ENCODE measurements around the gene IFITM2. TPM values are rescaled to one million over a fixed set of nuclear protein-coding genes. Genes with fewer than 3 reads are reported as not detected.

IFITM2 gene
- total RNA-seq, 4 donors from 2014 or later: 27.8 to 926 (median 269) TPM

DNA sequence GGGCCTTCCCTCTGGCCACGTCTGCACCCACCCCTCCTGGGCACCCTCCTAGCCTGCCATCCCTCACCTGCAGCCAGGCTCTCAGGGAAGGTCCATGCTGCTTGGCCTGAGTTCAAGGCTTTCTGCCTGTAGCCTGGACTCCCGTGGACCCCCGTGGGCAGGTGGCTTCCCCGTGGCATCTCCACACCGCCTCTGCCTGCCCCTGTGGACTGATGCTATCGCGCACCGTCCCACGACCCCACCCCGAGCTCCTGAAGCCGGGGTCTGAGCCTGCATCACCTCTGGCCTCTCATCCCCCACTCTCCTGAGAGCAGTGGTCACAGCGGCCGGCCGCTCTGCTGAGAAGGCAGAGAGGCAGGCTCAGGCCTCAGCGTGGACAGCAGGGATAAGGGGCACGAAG lies 12.8 kb upstream of the IFITM2 start:
- TF ChIP-seq, protein P1, sequence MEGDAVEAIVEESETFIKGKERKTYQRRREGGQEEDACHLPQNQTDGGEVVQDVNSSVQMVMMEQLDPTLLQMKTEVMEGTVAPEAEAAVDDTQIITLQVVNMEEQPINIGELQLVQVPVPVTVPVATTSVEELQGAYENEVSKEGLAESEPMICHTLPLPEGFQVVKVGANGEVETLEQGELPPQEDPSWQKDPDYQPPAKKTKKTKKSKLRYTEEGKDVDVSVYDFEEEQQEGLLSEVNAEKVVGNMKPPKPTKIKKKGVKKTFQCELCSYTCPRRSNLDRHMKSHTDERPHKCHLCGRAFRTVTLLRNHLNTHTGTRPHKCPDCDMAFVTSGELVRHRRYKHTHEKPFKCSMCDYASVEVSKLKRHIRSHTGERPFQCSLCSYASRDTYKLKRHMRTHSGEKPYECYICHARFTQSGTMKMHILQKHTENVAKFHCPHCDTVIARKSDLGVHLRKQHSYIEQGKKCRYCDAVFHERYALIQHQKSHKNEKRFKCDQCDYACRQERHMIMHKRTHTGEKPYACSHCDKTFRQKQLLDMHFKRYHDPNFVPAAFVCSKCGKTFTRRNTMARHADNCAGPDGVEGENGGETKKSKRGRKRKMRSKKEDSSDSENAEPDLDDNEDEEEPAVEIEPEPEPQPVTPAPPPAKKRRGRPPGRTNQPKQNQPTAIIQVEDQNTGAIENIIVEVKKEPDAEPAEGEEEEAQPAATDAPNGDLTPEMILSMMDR (IDR thresholded peaks at IDR 0.05): no peak
- no peak for TF ChIP-seq POLR2A (IDR thresholded peaks at IDR 0.05)
- peaks cover 0 to 5% of the 10 kb centered on the region in 2 donors for H3K27me3 ChIP-seq
- no peak overlapping the region for H3K27ac ChIP-seq
- intact Hi-C loops (cut with DNase I; ENCODE audit: low total_unique reads): loop anchor here (5.0 kb wide), 1 partner anchor 73 kb away; the partner anchor contains the start of gene B4GALNT4
- no peaks in the 10 kb centered on the region for H3K4me1 ChIP-seq
- H3K9me3 ChIP-seq: no peaks in the 10 kb centered on the region
- H3K36me3 ChIP-seq: no peaks in the 10 kb centered on the region
- no peak overlapping the region for H3K4me3 ChIP-seq
- peak in 1 of 2 donors; percentile 16 for DNase-seq

- H3K36me3 ChIP-seq: no peaks in the 10 kb centered on the region
- intact Hi-C loops (cut with DNase I; ENCODE audit: low total_unique reads): no loop called here
- H3K27me3 ChIP-seq: peaks cover 0 to 5% of the 10 kb centered on the region in 2 donors
- no peak for TF ChIP-seq POLR2A (IDR thresholded peaks at IDR 0.05)
- TF ChIP-seq, protein P1 (IDR thresholded peaks at IDR 0.05): no peak
- no peak overlapping the region for H3K27ac ChIP-seq
- H3K9me3 ChIP-seq: no peaks in the 10 kb centered on the region
- no peaks in the 10 kb centered on the region for H3K4me1 ChIP-seq
- DNase-seq: no peak
- no peak overlapping the region for H3K4me3 ChIP-seq
Measured at GRCh38 chr11:295351-296170, 12.1 kb upstream of the IFITM2 start.

- Histone ChIP-seq H3K27me3 (peaks cover 0 to 5% of the 10 kb centered on the region in 2 donors), H3K36me3 (no peaks in the 10 kb centered on the region), H3K9me3 (no peaks in the 10 kb centered on the region), H3K27ac (no peak overlapping the region), H3K4me1 (no peaks in the 10 kb centered on the region), H3K4me3 (no peak overlapping the region)
- DNase-seq: peak in 1 of 2 donors; percentile 8
- TF ChIP-seq, protein P1 (IDR thresholded peaks at IDR 0.05): no peak
- no peak for TF ChIP-seq POLR2A (IDR thresholded peaks at IDR 0.05)
- intact Hi-C loops (cut with DNase I; ENCODE audit: low total_unique reads): no loop called here
Measured at GRCh38 chr11:296171-297050, 11.2 kb upstream of the IFITM2 start.

DNA sequence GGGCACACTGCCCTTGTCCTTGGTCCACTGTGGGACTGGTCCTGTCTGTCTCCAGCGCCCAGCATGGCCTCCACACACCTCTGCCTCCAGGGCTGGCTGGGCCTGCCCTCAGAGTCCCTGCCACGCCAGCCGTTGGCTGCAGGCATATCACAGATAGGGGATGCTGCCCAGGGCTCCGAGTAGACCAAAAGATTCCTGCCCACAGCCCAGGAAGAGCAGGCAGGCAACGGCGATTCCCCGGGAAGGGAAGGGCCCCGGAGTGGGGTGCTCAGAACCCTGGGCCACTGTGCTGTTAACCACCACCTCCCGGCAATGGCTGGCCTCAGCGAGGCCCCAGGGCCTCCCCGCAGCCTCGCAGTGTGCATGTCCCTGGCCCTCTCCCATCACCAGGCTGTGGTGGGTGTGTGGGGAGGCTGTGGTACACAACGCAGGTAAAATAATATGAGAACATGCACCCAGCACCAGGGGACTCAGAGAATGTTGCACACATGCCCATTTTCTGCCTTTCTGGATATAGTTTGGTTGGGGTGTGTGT lies 10.5 kb upstream of the IFITM2 start:
- Histone ChIP-seq H3K9me3 (no peaks in the 10 kb centered on the region), H3K4me3 (no peak overlapping the region), H3K27me3 (peaks cover 0 to 5% of the 10 kb centered on the region in 2 donors), H3K4me1 (no peaks in the 10 kb centered on the region), H3K36me3 (no peaks in the 10 kb centered on the region), H3K27ac (no peak overlapping the region)
- TF ChIP-seq, protein P1 (IDR thresholded peaks at IDR 0.05): no peak
- DNase-seq: peak in 1 of 2 donors; percentile 13
- intact Hi-C loops (cut with DNase I; ENCODE audit: low total_unique reads): no loop called here

Data from uterus (tissue), 4 donors.